Measurements from ENCODE around the gene GTPBP2. TPM values are rescaled to one million over a fixed set of nuclear protein-coding genes. Genes with fewer than 3 reads are reported as not detected.

GTPBP2 gene
- total RNA-seq = 34.1 and 60.1 TPM in 2 replicates

GRCh38 chr6:43629104-43629504 lies at the start of gene GTPBP2:
GTPBP2 (minus strand) TSS chr6:43629264; CDS start chr6:43629162, 102 bp downstream.

GRCh38 chr6:43644940-43645612 lies 16.0 kb upstream of the GTPBP2 start, which contains the start of gene RSPH9:
RSPH9 (plus strand) TSS chr6:43645036; CDS start chr6:43645099, 63 bp downstream.

GRCh38 chr6:43635387-43636307 lies 6.6 kb upstream of the GTPBP2 start, which contains the start of gene MAD2L1BP:
MAD2L1BP (plus strand) TSS chr6:43635840; CDS start chr6:43635876, 36 bp downstream.

GRCh38 chr6:43575772-43576551 lies 53.1 kb downstream of the GTPBP2 start, which contains the start of the genes POLH and XPO5:
POLH (plus strand) TSS chr6:43576185; CDS start chr6:43582320, 6,135 bp downstream.
XPO5 (minus strand) TSS chr6:43576038; CDS start chr6:43575864, 174 bp downstream.

Other genes starting within 250 kb of the GTPBP2 start
- gene ABCC10, start 201.7 kb downstream of the GTPBP2 start, total RNA-seq = 18.0 and 19.7 TPM in 2 replicates
- gene DLK2, start 173.7 kb downstream of the GTPBP2 start, total RNA-seq = 36.1 and 47.8 TPM in 2 replicates
- 21.9 and 29.0 TPM in 2 replicates for gene TJAP1, start 151.7 kb downstream of the GTPBP2 start, total RNA-seq
- 0.16 and 0.27 TPM in 2 replicates for gene LRRC73, start 118.9 kb downstream of the GTPBP2 start, total RNA-seq
- 81.4 and 82.4 TPM in 2 replicates for gene YIPF3, start 112.3 kb downstream of the GTPBP2 start, total RNA-seq
- gene POLR1C, start 112.2 kb downstream of the GTPBP2 start, total RNA-seq = 31.3 and 46.5 TPM in 2 replicates
- gene XPO5, start 53.2 kb downstream of the GTPBP2 start, total RNA-seq = 29.0 and 30.2 TPM in 2 replicates
- gene POLH, start 53.1 kb downstream of the GTPBP2 start, total RNA-seq = 25.1 and 26.1 TPM in 2 replicates
- gene MAD2L1BP, start 6.6 kb upstream of the GTPBP2 start, total RNA-seq = 26.0 and 33.0 TPM in 2 replicates
- not detected in 2 replicates for gene RSPH9, start 15.8 kb upstream of the GTPBP2 start, total RNA-seq
- gene MRPS18A, start 58.5 kb upstream of the GTPBP2 start, total RNA-seq = 55.4 and 62.5 TPM in 2 replicates
- gene VEGFA, start 140.9 kb upstream of the GTPBP2 start, total RNA-seq = 89.3 and 185 TPM in 2 replicates